ENCODE data around the gene HNRNPA2B1.

Gene HNRNPA2B1

DNA sequence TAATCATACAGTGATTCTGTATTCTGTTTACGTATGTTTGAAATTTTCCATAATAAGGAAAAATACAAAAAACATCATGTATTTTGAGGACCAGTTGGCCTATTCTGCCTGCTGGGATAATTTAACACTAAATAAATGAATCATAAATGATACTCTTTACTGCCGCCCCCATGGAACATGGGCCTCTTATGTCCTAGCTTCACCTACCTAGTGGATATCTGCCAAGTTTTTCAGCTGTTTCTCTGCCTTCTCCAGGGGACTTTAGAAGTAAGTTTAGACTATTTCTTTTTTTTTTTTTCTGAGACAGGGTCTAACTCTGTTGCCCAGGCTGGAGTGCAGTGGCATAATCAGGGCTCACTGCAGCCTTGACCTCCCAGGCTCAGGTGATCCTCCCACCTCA is 38.1 kb downstream of the HNRNPA2B1 start:
- peaks cover 41% of the 10 kb centered on the region for H3K4me1 ChIP-seq (ENCODE audit: low read length)
- no peak overlapping the region for H3K27ac ChIP-seq (ENCODE audit: low read length)
- peaks cover 11% of the 10 kb centered on the region for H3K36me3 ChIP-seq (replicated peaks; ENCODE audit: low read depth, low read length)
- H3K79me2 ChIP-seq (ENCODE audit: low read length), result peaks cover 80% of the 10 kb centered on the region
- H2AFZ ChIP-seq (ENCODE audit: low read depth, low read length), result no peak overlapping the region
- no peak overlapping the region for H3K4me2 ChIP-seq (ENCODE audit: low read length)
- TF ChIP-seq EZH2phosphoT487 (IDR thresholded peaks at IDR 0.05; ENCODE audit: low read depth) (no peak), CTCF (IDR thresholded peaks at IDR 0.05; ENCODE audit: low read depth, low read length) (no peak)
- no peak overlapping the region for H3K9ac ChIP-seq (ENCODE audit: low read length)
- no peaks in the 10 kb centered on the region for H3K27me3 ChIP-seq (ENCODE audit: low read depth, low read length)
- H3K9me3 ChIP-seq (ENCODE audit: insufficient read depth, low read length), result no peaks in the 10 kb centered on the region
- peaks cover 14% of the 10 kb centered on the region; the same call in 1 of the 2 replicates for H4K20me1 ChIP-seq (ENCODE audit: insufficient read depth, low read length)
- H3K4me3 ChIP-seq (ENCODE audit: low read length), result no peak overlapping the region

DNA sequence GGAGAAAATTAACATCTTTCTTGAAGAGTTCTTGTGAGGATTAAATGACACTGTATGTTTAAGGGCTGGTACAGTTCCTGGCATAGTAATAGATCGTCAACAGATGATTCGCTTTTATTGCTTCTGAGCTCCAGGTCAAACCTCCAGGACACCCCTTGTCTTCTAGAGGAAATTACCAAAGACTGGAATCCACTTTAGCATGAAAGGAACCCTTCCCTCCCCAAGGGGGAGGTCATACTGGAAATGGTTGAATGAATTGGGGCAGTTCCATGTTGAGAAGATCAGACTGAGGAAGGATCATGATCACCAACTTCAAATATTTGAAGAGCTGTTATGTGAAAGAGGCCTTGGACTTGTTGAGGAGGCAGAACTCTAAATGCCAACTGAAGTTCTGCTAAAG is 39.6 kb downstream of the HNRNPA2B1 start:
- peaks cover 41% of the 10 kb centered on the region for H3K4me1 ChIP-seq (ENCODE audit: low read length)
- peaks cover 11% of the 10 kb centered on the region; the same call in 1 of the 2 replicates for H4K20me1 ChIP-seq (ENCODE audit: insufficient read depth, low read length)
- no peak overlapping the region for H2AFZ ChIP-seq (ENCODE audit: low read depth, low read length)
- H3K4me2 ChIP-seq (ENCODE audit: low read length), result no peak overlapping the region
- no peaks in the 10 kb centered on the region for H3K9me3 ChIP-seq (ENCODE audit: insufficient read depth, low read length)
- H3K27me3 ChIP-seq (ENCODE audit: low read depth, low read length), result no peaks in the 10 kb centered on the region
- no peak overlapping the region for H3K27ac ChIP-seq (ENCODE audit: low read length)
- H3K79me2 ChIP-seq (ENCODE audit: low read length), result peaks cover 82% of the 10 kb centered on the region
- peaks cover 11% of the 10 kb centered on the region for H3K36me3 ChIP-seq (replicated peaks; ENCODE audit: low read depth, low read length)
- H3K9ac ChIP-seq (ENCODE audit: low read length), result no peak overlapping the region
- H3K4me3 ChIP-seq (ENCODE audit: low read length), result no peak overlapping the region
- no peak for TF ChIP-seq EZH2phosphoT487 (IDR thresholded peaks at IDR 0.05; ENCODE audit: low read depth)

GRCh38 chr7:26159243-26159642 is 41.3 kb downstream of the HNRNPA2B1 start:
- no peak overlapping the region for H2AFZ ChIP-seq (ENCODE audit: low read depth, low read length)

DNA sequence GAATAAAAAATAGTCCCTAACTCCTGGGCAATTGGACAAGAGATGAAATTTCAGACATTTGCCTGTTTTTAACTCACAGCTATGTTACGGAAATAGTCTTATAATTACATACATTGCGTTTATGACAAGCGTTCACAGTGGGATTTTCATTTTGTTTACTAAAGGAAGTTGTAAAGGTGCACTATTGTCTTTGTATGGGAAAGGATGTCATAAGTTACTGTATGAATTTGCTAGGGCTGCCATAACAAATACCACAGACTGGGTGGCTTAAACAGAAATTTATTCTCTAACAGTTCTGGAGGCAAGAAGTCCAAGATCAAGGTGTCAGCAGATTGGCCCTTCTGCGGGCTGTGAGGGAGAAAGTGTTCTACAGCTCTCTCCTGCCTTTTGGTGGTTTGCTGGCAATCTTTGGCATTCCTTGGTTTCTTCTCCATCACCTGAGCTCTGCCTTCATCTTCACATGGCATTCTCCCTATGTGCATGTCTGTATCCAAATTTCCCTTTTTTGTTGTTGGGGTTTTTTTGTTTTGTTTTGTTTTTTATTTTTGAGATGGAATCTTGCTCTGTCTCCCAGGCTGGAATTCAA is 42.9 kb downstream of the HNRNPA2B1 start:
- Histone ChIP-seq H3K79me2 (ENCODE audit: low read length) (peaks cover 98% of the 10 kb centered on the region), H2AFZ (ENCODE audit: low read depth, low read length) (no peak overlapping the region), H3K4me2 (ENCODE audit: low read length) (peak overlapping the region; percentile 93), H3K27me3 (ENCODE audit: low read depth, low read length) (no peaks in the 10 kb centered on the region), H3K9ac (ENCODE audit: low read length) (peak overlapping the region; percentile 77; the same call in 1 of the 2 replicates), H3K4me1 (ENCODE audit: low read length) (peaks cover 57% of the 10 kb centered on the region), H3K27ac (ENCODE audit: low read length) (peak overlapping the region; percentile 99), H4K20me1 (ENCODE audit: insufficient read depth, low read length) (peaks cover 11% of the 10 kb centered on the region; the same call in 1 of the 2 replicates), H3K9me3 (ENCODE audit: insufficient read depth, low read length) (no peaks in the 10 kb centered on the region), H3K4me3 (ENCODE audit: low read length) (peak overlapping the region; percentile 68; the same call in 1 of the 2 replicates), H3K36me3 (replicated peaks; ENCODE audit: low read depth, low read length) (peaks cover 11% of the 10 kb centered on the region)
- TF ChIP-seq EZH2phosphoT487 (IDR thresholded peaks at IDR 0.05; ENCODE audit: low read depth) (no peak), CTCF (IDR thresholded peaks at IDR 0.05; ENCODE audit: low read depth, low read length) (no peak)

More at GRCh38 chr7:26159243-26159642, 41.3 kb downstream of the HNRNPA2B1 start:
- no peaks in the 10 kb centered on the region for H3K27me3 ChIP-seq (ENCODE audit: low read depth, low read length)
- peak overlapping the region; percentile 5; the same call in 1 of the 2 replicates for H3K4me2 ChIP-seq (ENCODE audit: low read length)
- no peaks in the 10 kb centered on the region for H3K9me3 ChIP-seq (ENCODE audit: insufficient read depth, low read length)
- peaks cover 11% of the 10 kb centered on the region for H3K36me3 ChIP-seq (replicated peaks; ENCODE audit: low read depth, low read length)
- TF ChIP-seq EZH2phosphoT487 (IDR thresholded peaks at IDR 0.05; ENCODE audit: low read depth), result no peak
- no peak for TF ChIP-seq CTCF (IDR thresholded peaks at IDR 0.05; ENCODE audit: low read depth, low read length)
- no peak overlapping the region for H3K27ac ChIP-seq (ENCODE audit: low read length)
- peaks cover 90% of the 10 kb centered on the region for H3K79me2 ChIP-seq (ENCODE audit: low read length)
- H3K4me3 ChIP-seq (ENCODE audit: low read length), result no peak overlapping the region
- no peak overlapping the region for H3K9ac ChIP-seq (ENCODE audit: low read length)
- peaks cover 11% of the 10 kb centered on the region; the same call in 1 of the 2 replicates for H4K20me1 ChIP-seq (ENCODE audit: insufficient read depth, low read length)
- H3K4me1 ChIP-seq (ENCODE audit: low read length), result peaks cover 54% of the 10 kb centered on the region
